Sciatic nerve (tissue), 2 donors: Measurements from ENCODE around the gene TRIL. TPM values are rescaled to one million over a fixed set of nuclear protein-coding genes. Genes with fewer than 3 reads are reported as not detected.

ENCODE experiments used
- ATAC-seq: fragments of 200-7000 bp; cut with Tn5 transposase; one replicate; pipeline ENCODE4 v1.9.1; 2020; ENCODE audit warnings: mild to moderate bottlenecking, moderate library complexity
- DNase-seq: peaks from one replicate; pipeline ENCODE4 v3.0.0-alpha.2; 2020; ENCODE audit warnings: low spot score
- intact Hi-C: fragments of 100-400 bp; cut with DNase I; formaldehyde crosslinking; loops from one replicate; pipeline ENCODE4 v1.14.2; 2022
- total RNA-seq: library from RNA; stranded (reverse); fragmentation: NEBNext Ultra II Directional; extraction: Animal tissue kit (Norgen Biotek cat#: 25700); gene quantifications from one replicate; pipeline ENCODE4 v1.2.1, GENCODE V29; 2021
- donor health status: DM: no; HTN: no; CAD: no.
- donor health status: DM: no; HTN: no; CAD: no.

TRIL gene, protein sequence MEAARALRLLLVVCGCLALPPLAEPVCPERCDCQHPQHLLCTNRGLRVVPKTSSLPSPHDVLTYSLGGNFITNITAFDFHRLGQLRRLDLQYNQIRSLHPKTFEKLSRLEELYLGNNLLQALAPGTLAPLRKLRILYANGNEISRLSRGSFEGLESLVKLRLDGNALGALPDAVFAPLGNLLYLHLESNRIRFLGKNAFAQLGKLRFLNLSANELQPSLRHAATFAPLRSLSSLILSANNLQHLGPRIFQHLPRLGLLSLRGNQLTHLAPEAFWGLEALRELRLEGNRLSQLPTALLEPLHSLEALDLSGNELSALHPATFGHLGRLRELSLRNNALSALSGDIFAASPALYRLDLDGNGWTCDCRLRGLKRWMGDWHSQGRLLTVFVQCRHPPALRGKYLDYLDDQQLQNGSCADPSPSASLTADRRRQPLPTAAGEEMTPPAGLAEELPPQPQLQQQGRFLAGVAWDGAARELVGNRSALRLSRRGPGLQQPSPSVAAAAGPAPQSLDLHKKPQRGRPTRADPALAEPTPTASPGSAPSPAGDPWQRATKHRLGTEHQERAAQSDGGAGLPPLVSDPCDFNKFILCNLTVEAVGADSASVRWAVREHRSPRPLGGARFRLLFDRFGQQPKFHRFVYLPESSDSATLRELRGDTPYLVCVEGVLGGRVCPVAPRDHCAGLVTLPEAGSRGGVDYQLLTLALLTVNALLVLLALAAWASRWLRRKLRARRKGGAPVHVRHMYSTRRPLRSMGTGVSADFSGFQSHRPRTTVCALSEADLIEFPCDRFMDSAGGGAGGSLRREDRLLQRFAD
- 9.7 TPM for total RNA-seq

DNA sequence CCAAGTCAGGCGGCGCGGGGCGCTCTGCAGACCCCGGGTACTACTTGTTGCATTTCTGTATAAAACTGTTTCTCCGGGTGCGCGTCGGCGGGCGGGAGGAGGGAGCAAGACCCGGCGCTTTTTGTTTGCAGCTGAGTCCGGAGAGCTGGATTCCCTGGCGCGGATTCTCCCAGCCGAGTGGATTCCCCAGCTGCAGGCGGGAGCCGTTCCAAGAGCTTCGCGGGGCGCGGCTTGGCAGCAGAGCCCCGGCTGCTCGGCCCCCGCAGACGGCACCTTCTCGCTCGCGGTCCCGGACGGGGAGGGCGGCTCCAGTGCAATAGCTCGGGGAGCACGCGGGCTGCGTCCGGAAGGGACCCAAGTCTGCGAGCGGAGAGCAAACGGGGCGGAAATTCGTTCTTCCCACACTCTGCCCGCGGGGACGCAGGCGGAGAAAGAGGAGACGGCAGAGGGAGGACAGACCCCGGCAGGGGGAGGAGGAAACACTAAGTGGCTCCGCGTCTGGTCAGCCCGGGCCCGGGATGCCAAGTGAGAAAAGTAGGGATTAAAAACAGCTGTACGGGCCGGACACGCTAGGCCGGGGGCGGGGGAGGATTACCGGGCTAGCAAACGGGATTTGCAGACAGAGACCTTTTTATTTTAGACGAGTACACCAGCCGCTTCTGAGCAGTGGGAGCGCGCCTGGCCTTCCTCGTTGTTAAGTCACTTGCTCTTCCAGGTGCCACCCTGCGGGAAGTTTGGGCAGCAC, at the start of gene TRIL:
TSS of gene TRIL (minus strand) at position 96 of the 745 bp plus-strand sequence. CDS start 284 bp downstream, outside the sequence.
- intact Hi-C loops: no loop called here
- DNase-seq: peak; percentile 84
- peak; percentile 74 for ATAC-seq

DNA sequence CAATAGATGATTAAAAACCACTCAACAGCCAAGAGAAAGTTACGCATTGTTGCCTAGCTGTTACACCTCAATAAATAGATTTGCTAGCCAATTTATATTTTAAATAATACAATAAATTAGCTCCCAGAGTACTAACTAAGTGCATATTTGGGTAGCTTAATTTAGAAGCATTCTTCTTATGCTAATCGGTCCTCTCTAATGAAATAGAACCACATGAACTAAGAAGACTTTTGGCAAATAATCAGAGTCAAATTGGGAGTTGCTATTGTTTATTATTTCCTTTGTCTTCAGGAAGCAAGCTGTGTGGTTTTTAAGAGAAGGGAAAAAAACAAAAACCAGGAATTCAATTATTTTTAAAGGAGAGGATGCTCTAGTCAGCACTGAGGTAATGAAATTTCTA, 49.0 kb upstream of the TRIL start:
- intact Hi-C loops: no loop called here
- ATAC-seq (no peak), DNase-seq (no peak)

DNA sequence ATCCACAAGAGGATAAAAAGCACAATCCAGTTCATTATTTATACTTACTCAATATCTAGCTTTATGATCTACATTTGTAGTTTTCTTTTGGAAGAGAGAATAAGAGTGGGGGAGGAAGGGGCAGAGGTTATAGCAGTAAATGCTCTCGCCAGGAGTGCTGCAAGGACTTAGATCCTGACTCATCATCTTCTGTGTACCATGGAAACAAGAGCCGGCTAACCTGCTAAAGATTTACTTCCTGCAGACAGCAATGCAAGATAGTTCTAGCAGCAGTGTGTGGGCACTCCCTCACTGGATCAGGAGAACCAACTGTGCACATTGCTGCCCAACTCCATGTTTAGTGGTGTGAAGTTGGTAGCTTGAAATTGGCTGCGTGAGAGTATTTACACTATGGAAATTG, 47.7 kb upstream of the TRIL start:
- intact Hi-C loops: no loop called here
- no peak for DNase-seq
- peak; percentile 70 for ATAC-seq

DNA sequence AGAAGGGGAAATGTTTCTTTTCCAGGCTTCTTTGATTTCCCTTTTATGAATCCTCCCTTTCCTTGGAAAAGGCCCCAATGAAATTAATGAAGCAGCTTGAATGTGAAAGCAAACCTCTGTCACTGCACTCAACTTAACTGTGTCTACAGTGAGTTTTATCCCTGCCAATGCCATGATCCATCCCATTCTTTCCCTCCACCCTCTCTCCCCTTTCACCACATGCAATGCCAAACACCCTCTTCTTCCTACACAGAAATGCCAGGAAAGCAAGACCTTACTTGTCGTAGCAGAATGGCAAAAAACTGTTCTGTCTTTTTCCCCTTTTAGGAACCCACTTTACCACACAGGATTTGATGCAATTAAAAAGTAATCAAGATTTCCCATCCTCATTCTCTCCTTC, 47.3 kb upstream of the TRIL start:
- ATAC-seq (peak; percentile 49), DNase-seq (no peak)
- intact Hi-C loops: no loop called here

DNA sequence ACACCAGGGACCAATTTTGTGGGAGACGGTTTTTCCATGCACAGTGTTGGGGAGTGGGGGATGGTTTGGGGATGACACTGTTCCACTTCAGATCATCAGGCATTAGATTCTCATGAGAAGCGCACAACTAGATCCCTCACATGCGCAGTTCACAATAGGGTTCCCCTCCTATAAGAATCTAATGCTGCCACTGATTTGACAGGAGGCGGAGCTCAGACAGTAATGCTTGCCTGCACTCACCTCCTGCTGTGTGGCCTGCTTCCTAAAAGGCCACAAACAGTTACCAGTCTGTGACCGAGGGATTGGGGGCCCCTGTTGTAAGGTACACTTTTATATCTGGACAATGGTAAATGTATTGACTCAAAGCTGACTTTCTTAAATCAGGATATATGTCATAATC, 45.6 kb upstream of the TRIL start:
- no peak for ATAC-seq
- intact Hi-C loops: no loop called here

DNA sequence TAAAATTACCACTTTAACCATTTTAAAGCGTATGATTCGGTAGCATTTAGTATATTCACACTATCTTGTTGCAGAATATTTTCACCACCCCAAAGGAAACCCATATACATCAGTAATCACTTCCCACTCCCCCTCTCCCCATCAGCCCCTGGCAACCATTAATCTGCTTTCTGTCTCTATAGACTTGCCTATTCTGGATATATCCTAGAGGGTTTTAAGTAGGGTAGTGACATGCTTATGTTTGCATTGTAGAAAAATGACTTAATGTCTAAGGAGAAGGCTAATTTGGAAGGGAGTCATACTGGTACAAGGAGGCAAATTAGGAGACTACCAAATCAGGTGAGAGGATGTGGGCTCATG, 42.6 kb upstream of the TRIL start:
- intact Hi-C loops: no loop called here
- no peak for ATAC-seq
- no peak for DNase-seq

More for the DNA sequence above, 45.6 kb upstream of the TRIL start:
- DNase-seq: no peak

DNA sequence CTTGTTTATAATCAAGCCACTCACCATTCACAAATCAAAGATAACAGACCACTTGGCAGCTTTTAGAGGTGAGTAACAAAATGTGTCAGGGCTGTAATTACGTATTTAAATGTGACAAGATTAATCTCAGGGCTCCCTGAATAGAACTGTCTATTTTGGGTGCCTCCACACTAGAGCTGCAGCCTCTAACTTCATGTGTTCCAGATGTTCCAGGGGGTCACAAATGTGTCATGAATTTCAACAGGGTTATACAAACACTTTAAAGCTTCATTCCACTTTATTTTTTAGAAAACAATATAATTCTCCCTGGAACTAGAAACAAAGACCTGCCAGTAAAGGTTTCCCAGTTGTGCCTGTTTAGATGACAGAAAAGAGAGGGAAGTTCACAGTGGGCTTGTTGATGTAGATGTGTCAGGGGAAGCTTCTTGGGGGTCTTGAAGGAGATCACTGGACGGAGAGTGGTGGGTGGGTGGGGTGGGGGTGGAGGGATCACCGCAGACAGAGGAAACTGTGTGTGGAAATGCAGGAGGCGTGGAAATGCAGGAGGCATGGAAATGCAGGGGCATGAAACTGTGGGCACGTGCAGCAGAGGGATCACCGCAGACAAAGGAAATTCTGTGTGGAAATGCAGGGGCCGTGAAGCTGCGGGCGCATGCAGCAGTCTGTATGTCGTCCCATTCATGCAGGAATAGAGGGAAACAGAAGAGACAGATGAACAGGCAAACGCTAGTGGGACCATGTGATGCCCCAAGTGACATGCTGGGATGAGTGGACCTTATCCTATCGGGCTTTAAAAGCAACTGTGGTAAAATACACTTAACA, 42.0 kb upstream of the TRIL start:
- no peak for DNase-seq
- ATAC-seq: peak; percentile 74
- intact Hi-C loops: no loop called here

DNA sequence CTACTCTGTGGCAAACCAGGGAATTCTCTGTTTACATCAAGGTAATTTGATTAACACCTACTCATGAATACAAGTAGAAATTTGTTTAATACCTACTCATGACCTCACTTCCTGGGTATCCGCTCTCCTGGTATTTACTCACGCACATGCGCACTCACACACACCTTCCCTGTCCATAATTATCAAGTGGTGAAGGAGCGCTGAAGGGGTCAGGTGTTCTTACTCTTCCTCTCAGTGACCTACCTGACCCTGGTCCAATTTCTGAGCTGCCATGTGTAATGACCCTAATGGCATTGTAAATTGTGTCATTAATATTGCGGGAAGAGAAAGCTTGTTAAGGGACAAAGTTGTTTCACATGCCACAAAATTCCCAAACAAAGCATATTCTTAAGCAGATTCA, 41.3 kb upstream of the TRIL start:
- intact Hi-C loops: no loop called here
- ATAC-seq (no peak), DNase-seq (no peak)

DNA sequence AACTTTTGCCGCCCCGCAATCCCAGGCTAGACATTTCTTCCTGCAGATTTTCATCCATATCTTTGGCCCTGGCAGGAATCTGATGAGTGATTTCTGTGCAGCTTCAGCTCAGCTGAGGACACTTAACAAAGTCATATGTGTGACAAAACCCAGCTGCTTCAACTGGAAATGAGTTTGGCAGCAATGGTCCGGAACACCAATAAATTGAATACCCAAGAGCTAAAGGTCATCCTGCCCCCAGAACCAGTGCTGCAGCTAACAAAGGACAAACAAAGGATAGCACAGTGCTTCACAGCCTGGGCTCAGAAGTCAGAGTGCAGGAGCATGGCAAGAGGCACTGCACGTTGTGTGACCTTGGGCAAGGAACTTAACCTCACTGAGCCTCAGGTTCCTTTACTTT, 40.0 kb upstream of the TRIL start:
- peak; percentile 13 for ATAC-seq
- intact Hi-C loops: no loop called here

DNA sequence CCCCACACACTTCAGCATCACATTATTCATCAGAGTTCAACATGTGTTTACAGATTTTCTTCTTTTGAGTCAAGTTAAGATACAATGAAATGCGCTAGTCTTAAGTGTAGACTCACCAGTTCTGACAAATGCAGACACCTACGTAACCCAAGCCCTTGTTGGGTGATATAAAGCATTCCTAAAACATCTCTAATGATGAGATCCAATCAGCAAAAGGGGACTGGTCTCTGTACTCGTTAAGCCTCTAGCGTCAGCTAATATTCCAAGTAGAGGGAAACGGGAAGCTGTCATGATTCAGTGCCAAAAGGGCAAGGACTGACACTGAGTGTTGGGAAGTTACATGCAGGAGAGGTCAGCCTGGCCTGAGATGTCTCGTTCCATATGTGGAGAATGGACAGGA, 38.7 kb upstream of the TRIL start:
- ATAC-seq (no peak), DNase-seq (no peak)
- intact Hi-C loops: no loop called here

More for the DNA sequence above, 40.0 kb upstream of the TRIL start:
- no peak for DNase-seq

DNA sequence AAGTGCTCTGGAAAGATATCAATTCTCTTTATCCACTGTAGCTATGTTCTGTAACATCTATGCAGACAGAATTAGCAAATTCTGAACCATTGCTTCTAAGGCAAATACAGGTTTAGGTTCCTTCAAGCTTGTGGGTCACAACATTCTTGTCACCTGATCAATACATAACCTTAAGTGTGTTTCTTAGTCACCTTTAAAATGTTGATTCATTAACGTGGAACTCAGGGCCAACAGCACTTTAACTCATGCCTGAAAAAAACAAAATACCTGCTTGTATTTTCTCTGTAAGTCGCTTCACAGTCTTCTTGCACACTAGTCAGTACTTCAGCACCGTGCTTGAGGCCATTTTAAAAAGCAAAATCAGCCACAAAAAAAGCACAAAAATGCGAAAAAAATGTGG, 35.2 kb upstream of the TRIL start:
- DNase-seq: no peak
- intact Hi-C loops: no loop called here
- ATAC-seq: no peak

DNA sequence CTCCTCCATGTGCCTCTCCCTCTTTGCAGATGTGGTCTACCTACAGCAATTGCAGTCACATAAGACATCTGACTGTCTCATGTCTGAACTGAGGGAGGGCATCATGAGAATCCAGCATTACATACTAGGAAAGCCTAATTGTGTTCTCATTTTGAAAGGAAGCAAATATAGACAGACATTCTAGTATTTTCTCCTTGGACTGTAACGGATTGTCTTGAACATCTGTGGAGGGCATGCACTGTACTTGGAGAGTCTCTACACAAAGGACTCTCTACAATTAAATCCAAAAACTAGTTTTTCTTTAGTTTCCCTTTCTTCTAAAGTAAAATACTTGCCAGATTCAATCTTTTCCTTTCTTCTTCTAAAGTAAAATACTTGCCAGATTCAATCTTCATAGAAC, 34.7 kb upstream of the TRIL start:
- DNase-seq (no peak), ATAC-seq (no peak)
- intact Hi-C loops: no loop called here

DNA sequence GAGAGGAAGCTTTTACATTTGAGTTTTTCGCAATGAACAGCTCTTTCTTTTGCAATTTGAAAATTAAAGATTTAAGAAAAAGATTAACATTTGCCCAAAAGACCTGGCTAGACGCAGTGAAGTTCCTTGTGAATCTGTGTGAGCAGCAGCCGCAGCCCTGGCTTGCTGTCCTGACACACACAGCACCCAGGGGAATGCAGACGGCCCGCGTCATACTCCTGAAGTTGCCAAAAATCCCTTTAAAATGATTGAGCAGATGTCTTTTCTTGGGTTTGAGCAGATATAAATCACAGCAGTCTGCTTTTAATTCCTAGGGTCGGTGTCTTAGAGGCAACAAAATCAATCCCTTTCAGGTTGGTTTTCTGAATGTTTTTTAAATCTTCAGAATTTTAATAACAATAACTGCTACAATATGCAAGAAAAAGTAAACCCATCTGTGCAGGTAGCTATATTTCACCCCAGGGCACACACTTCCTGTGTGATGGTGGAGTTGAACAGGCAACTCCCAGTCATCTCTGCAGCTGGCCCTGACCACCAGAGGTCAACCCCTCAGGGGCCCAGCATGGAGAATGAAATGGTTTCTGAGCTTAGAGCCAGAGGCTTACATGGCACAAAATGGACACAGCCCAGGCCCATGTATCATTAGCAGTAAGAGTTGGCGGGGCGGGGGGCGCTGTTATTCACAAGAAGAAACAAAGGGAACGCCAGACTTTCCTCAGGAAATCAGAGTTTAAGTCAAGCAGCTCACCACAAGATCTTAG, 32.2 kb upstream of the TRIL start:
- DNase-seq (peak; percentile 74), ATAC-seq (peak; percentile 65)
- intact Hi-C loops: no loop called here

DNA sequence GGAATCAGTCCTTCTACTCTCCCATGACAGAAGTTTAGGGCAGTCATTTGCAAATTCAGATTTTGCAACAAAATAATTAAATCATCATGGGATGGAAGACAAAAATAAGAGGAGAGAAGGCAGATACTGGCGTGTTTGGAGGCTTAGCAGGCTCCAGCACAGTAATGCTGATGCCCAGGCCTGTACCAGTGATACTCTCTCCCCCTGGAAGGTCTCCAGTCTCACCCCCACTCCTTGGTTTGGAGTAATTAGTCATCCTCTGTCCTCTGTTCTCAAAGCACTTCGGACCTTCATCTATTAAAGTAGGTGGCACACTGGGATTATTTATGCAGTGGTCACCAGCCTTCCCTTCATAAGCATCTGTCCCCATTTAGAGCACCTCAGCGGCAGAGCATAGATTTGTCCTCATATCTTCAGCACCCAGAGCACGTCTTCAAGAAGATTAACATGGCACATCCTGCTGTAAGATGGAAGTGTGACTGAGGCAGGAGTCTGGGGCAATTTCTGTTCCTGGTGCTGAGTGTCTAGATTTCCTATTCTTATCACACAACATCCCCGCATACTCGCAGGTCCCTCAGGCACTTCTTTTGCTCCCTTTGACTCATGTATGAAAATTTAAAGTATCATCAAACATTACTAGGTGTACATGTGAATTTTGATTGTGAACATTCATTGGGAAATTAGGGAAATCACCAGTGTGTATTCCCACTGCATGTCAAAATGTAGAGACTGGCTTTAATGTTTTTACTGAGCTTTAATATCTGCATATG, 31.3 kb upstream of the TRIL start:
- no peak for DNase-seq
- intact Hi-C loops: no loop called here
- ATAC-seq: no peak

DNA sequence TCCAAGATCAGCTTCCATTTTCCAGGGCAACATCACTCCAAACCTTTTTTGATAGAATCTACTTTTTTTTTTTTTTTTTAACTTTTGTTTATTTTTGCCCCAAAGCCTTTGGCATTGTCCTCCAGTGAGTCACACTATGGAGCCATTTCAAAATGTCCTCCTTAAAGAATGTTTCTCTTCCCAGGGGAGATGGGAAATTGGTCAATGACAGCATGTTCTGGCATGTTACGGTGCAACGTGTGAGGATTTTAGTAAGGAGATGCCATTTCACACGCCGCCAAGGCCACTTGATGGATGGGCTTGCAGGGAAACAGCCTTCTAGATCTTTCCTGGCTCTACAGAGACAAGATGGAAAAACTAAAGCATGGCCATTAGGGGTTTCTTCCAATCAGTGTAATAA, 30.7 kb upstream of the TRIL start:
- no peak for DNase-seq
- intact Hi-C loops: no loop called here
- peak; percentile 11 for ATAC-seq

DNA sequence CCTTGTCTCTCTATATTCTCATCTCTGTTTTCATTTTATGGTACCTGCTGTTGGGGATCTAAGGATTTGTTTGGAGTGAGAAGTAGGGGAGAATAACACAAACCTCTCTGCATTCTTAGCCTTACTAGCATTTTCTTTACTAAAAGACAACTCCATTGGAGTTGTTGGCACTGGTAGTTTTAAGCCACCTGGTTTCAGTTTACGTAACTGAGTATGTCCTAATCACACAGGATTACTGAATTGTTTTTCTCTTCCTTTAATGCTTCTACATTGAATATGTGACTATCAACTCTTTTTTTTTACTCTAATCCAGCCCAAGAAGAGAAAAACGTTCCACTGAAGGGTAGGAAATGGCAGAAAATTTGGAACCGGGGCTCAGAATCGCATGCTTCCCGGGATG, 30.0 kb upstream of the TRIL start:
- intact Hi-C loops: no loop called here
- DNase-seq (no peak), ATAC-seq (no peak)

DNA sequence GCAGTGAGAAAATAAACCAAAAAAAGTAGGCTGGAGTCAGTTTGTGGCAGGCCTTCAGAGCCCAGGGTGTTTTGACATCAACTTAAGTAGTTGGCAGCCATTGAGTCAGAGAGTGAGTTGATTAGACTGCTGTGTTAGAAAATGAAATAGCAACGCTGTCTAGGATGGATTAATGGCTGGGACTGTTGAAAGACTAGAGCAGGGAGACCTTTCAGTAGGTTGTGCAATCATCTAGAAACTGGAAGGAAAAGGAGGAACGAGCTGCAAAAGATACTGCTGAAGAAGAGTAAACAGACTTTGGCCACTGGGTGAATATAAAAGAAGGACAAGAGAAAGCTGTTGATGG, 28.6 kb upstream of the TRIL start:
- peak; percentile 91 for ATAC-seq
- DNase-seq: no peak
- intact Hi-C loops: no loop called here
